Endothelial cell of umbilical vein (primary cell): ENCODE measurements around the gene POLD3. TPM values are rescaled to one million over a fixed set of nuclear protein-coding genes. Genes with fewer than 3 reads are reported as not detected.

Experiments used
- BruUV-seq: library from RNA; stranded (reverse); fragments of 400-500 nt; replicated peaks from 2 replicates; lab custom pipeline; 2021; lab: Mats Ljungman, UMichigan
- CTCF ChIA-PET: fragments of 300-600, 350-600 bp; sonication (Branson Sonifier 250); formaldehyde crosslinking; loops from one replicate; lab custom pipeline; 2021; ENCODE audit warnings: antibody characterized with exemption, inconsistent platforms; lab: Charles Lee
- POLR2A ChIA-PET: fragments of 300-600, 350-600 bp; sonication (Branson Sonifier 250); formaldehyde crosslinking; loops from one replicate; lab custom pipeline; 2021; ENCODE audit warnings: antibody characterized with exemption, inconsistent platforms; lab: Charles Lee
- DNase-seq: peaks from one replicate; pipeline ENCODE4 v3.0.0-alpha.2; 2011; ENCODE audit warnings: low read depth, low spot score
- FAIRE-seq: peaks from 2 replicates; lab custom pipeline; 2011; peaks lifted over from hg19 to GRCh38; lab: Jason Lieb, UNC
- H2AFZ ChIP-seq: 2 replicates; pipeline ENCODE4 v1.6.0; 2012; ENCODE audit warnings: low read depth, low read length, control low read depth, inconsistent platforms
- H3K27ac ChIP-seq: 2 replicates; pipeline ENCODE4 v1.5.1; 2011; ENCODE audit warnings: low read depth, mild to moderate bottlenecking, control low read depth, low read length, moderate library complexity; ENCODE audit not compliant: insufficient read depth
- H3K27me3 ChIP-seq, 2 experiments: 2 replicates each; pipeline versions ENCODE4 v1.6.0 to v1.6.1; 2011; ENCODE audit warnings: low read length in 2 of 2, mixed read lengths in 1 of 2; ENCODE audit not compliant: control insufficient read depth in 2 of 2, insufficient read depth in 2 of 2
- H3K36me3 ChIP-seq, 2 experiments: 2 replicates in 1 of 2; 3 replicates in 1 of 2; pipeline ENCODE4 v1.5.1; 2011; ENCODE audit warnings: low read length in 2 of 2, mild to moderate bottlenecking in 1 of 2, moderate library complexity in 1 of 2; ENCODE audit not compliant: control insufficient read depth in 2 of 2, insufficient read depth in 2 of 2; ENCODE audit errors: extremely low read depth in 1 of 2
- H3K4me1 ChIP-seq: 3 replicates; pipeline ENCODE4 v1.5.1; 2011; ENCODE audit warnings: mild to moderate bottlenecking, low read length; ENCODE audit not compliant: control insufficient read depth, insufficient read depth; ENCODE audit errors: extremely low read depth
- H3K4me2 ChIP-seq: 2 replicates; pipeline ENCODE4 v1.6.1; 2011; ENCODE audit warnings: low read length, control low read depth, mixed read lengths; ENCODE audit not compliant: insufficient read depth
- H3K4me3 ChIP-seq, 3 experiments: fragments of 200-600 bp in 1 of 3; sonication (generic), shearing (Covaris generic) in 1 of 3; replicated peaks in 1 of 3; 2 replicates each; pipeline ENCODE4 v1.5.1; 2011 to 2016; ENCODE audit warnings: control low read depth in 3 of 3, low read length in 3 of 3, mild to moderate bottlenecking in 2 of 3, inconsistent platforms in 1 of 3, low read depth in 1 of 3, moderate library complexity in 1 of 3; ENCODE audit not compliant: insufficient read depth in 1 of 3
- H3K79me2 ChIP-seq: 2 replicates; pipeline ENCODE4 v1.6.0; 2012; ENCODE audit warnings: low read length, inconsistent platforms; ENCODE audit not compliant: control insufficient read depth, insufficient read depth
- H3K9ac ChIP-seq: replicated peaks from 2 replicates; pipeline ENCODE3; 2011; ENCODE audit warnings: low read length, control low read depth; ENCODE audit not compliant: insufficient read depth; ENCODE audit errors: extremely low read depth
- H3K9me1 ChIP-seq: replicated peaks from 3 replicates; pipeline ENCODE4 v1.6.0; 2011; ENCODE audit warnings: mild to moderate bottlenecking, low read length; ENCODE audit not compliant: control insufficient read depth, insufficient read depth; ENCODE audit errors: extremely low read depth
- H3K9me3 ChIP-seq: replicated peaks from 2 replicates; pipeline ENCODE4 v1.5.1; 2012; ENCODE audit warnings: low read length, inconsistent platforms; ENCODE audit not compliant: control insufficient read depth, insufficient read depth
- H4K20me1 ChIP-seq: replicated peaks from 2 replicates; pipeline ENCODE3; 2011; ENCODE audit warnings: mild to moderate bottlenecking, low read length; ENCODE audit not compliant: control insufficient read depth, insufficient read depth; ENCODE audit errors: extremely low read depth
- EZH2 ChIP-seq: IDR thresholded peaks from 2 replicates; pipeline ENCODE4 v1.6.1; 2012; ENCODE audit warnings: borderline replicate concordance, low read depth, mild to moderate bottlenecking, moderate library complexity, low read length, inconsistent platforms; ENCODE audit not compliant: severe bottlenecking
- FOS ChIP-seq: IDR thresholded peaks from 2 replicates; pipeline ENCODE4 v1.6.1; 2011; ENCODE audit warnings: mild to moderate bottlenecking, low read length, moderate library complexity, borderline replicate concordance; ENCODE audit not compliant: insufficient read depth
- GATA2 ChIP-seq: IDR thresholded peaks from 2 replicates; pipeline ENCODE4 v1.7.0; 2011; ENCODE audit warnings: low read depth, mild to moderate bottlenecking, moderate library complexity, mixed read lengths, low read length; ENCODE audit not compliant: insufficient read length, insufficient read depth
- JUN ChIP-seq: IDR thresholded peaks from 2 replicates; pipeline ENCODE4 v1.6.1; 2011; ENCODE audit warnings: borderline replicate concordance, low read depth; ENCODE audit not compliant: insufficient read length, insufficient read depth
- MYC ChIP-seq: IDR thresholded peaks from one replicate; pipeline ENCODE4 v1.6.1; 2011; ENCODE audit warnings: mild to moderate bottlenecking, low read depth, low read length
- POLR2A ChIP-seq: IDR thresholded peaks from 2 replicates; pipeline ENCODE4 v1.6.1; 2012; ENCODE audit warnings: low read depth, mild to moderate bottlenecking, control low read depth, low read length
- POLR2AphosphoS5 ChIP-seq: IDR thresholded peaks from 2 replicates; pipeline ENCODE4 v1.6.1; 2012; ENCODE audit warnings: low read depth, mild to moderate bottlenecking, control low read depth, low read length, moderate library complexity; ENCODE audit not compliant: insufficient read depth
- dilution Hi-C: fragments of 300-500 bp; cut with MboI; formaldehyde crosslinking; loops from one replicate; pipeline ENCODE4 v1.15.0; 2019; ENCODE audit warnings: low sequenced_read_pairs; ENCODE audit not compliant: extremely low pct_ligation_motif_present
- intact Hi-C: fragments of 100-400 bp; cut with micrococcal nuclease; formaldehyde crosslinking; loops from one replicate; pipeline ENCODE4 v1.10.0; 2022
- polyA plus RNA-seq, 4 experiments: library from polyadenylated mRNA; depleted of rRNA in 3 of 4; stranded (reverse) in 3 of 4; unstranded in 1 of 4; fragments of >200 nt; gene quantifications; 2 replicates each; pipeline versions ENCODE4 v1.2.1 to v1.2.3, GENCODE V29; 2011 to 2012; ENCODE audit warnings: missing spikeins in 1 of 4
- total RNA-seq: library from RNA; stranded (reverse); gene quantifications from 2 replicates; pipeline ENCODE4 v1.2.3, GENCODE V29; 2021
- TF ChIP-seq, protein P1 (sequence below), 2 donors: IDR thresholded peaks; 1 replicate in 1 of 2; 2 replicates in 1 of 2; pipeline ENCODE4 v1.5.1; 2011; ENCODE audit warnings: low read length in 2 of 2, mild to moderate bottlenecking in 2 of 2, moderate library complexity in 2 of 2, control low read depth in 1 of 2, inconsistent platforms in 1 of 2, low read depth in 1 of 2; ENCODE audit not compliant: insufficient read depth in 1 of 2; ENCODE audit errors: extremely low read depth in 1 of 2
- TF ChIP-seq, protein P2 (sequence below): IDR thresholded peaks from 2 replicates; pipeline ENCODE4 v1.6.1; 2011; ENCODE audit not compliant: insufficient read depth, insufficient read length

POLD3 gene
- total and polyA plus RNA-seq, 2 donors (not counting 3 experiments of a cell fraction or from before 2014, with no cell fraction given), result 8.9 to 25.2 TPM

DNA sequence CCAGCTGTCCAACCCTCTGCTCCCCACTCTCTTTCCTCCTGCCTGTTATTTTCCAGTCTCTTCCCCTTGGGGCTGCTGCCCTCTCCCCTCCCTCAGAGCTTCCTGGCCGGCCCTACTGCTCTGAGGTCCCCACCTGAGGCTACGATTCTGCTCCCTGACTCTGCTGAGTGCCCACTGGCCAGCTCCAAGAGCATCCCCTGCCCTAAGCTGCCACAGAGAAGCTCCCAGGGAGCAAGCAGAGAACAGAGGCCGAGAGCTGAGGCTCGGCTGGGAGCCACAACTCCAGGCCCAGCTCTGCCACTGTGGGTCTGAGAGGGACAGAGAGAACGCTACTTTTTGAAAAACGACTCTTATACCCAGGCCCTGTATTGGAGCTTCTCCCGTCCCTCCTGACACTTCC lies 77.8 kb downstream of the POLD3 start:
- Histone ChIP-seq H3K4me2 (no peak overlapping the region), H3K79me2 (no peaks in the 10 kb centered on the region), H3K36me3 (no peaks in the 10 kb centered on the region), H2AFZ (no peak overlapping the region), H3K27ac (no peak overlapping the region), H3K9me1 (no peaks in the 10 kb centered on the region), H3K4me1 (no peaks in the 10 kb centered on the region), H3K4me3 (no peak overlapping the region), H4K20me1 (no peaks in the 10 kb centered on the region), H3K9me3 (no peaks in the 10 kb centered on the region), H3K9ac (no peak overlapping the region), H3K27me3 (no peaks in the 10 kb centered on the region)
- ChIA-PET POLR2A (no interaction called here), CTCF (interaction anchor here (0.6 to 0.9 kb wide), 3 partner anchors 16 to 32 kb away, joined by 3 to 4 read pairs (median 3); no protein-coding TSS in a partner anchor)
- dilution Hi-C loops, result no loop called here
- BruUV-seq, result no TSS peak
- FAIRE-seq, result no peak
- intact Hi-C loops, result no loop called here
- DNase-seq, result no peak
- TF ChIP-seq POLR2A (no peak), JUN (no peak), MYC (no peak), EZH2 (no peak), FOS (no peak), POLR2AphosphoS5 (no peak), GATA2 (no peak)
- TF ChIP-seq, protein P1, sequence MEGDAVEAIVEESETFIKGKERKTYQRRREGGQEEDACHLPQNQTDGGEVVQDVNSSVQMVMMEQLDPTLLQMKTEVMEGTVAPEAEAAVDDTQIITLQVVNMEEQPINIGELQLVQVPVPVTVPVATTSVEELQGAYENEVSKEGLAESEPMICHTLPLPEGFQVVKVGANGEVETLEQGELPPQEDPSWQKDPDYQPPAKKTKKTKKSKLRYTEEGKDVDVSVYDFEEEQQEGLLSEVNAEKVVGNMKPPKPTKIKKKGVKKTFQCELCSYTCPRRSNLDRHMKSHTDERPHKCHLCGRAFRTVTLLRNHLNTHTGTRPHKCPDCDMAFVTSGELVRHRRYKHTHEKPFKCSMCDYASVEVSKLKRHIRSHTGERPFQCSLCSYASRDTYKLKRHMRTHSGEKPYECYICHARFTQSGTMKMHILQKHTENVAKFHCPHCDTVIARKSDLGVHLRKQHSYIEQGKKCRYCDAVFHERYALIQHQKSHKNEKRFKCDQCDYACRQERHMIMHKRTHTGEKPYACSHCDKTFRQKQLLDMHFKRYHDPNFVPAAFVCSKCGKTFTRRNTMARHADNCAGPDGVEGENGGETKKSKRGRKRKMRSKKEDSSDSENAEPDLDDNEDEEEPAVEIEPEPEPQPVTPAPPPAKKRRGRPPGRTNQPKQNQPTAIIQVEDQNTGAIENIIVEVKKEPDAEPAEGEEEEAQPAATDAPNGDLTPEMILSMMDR (IDR thresholded peaks at IDR 0.05; ENCODE audit: extremely low read depth in 1 of 2, insufficient read depth in 1 of 2, low read depth in 1 of 2, low read length in 2 of 2), result no peak
- TF ChIP-seq, protein P2, sequence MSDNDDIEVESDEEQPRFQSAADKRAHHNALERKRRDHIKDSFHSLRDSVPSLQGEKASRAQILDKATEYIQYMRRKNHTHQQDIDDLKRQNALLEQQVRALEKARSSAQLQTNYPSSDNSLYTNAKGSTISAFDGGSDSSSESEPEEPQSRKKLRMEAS, result no peak
